ENCODE results near the gene ELOVL7. TPM values are rescaled to one million over a fixed set of nuclear protein-coding genes. Genes with fewer than 3 reads are reported as not detected.

ELOVL7 gene
- total RNA-seq, 1 donor from 2014 or later = 4.4 TPM

GRCh38 chr5:60836131-60836530 lies 7.9 kb downstream of the ELOVL7 start:
- Mint-ChIP-seq H3K36me3 (ENCODE audit: low read depth, unreplicated experiment) (no peaks in the 10 kb centered on the region), H3K4me3 (ENCODE audit: unreplicated experiment) (no peak overlapping the region)
- no peak for DNase-seq (ENCODE audit: low spot score)

GRCh38 chr5:60835554-60835953 lies 8.5 kb downstream of the ELOVL7 start:
- Mint-ChIP-seq H3K4me3 (ENCODE audit: unreplicated experiment) (no peak overlapping the region), H3K27ac (ENCODE audit: unreplicated experiment) (no peak overlapping the region), H3K9me3 (ENCODE audit: unreplicated experiment) (no peaks in the 10 kb centered on the region), H3K36me3 (ENCODE audit: low read depth, unreplicated experiment) (no peaks in the 10 kb centered on the region), H3K27me3 (ENCODE audit: unreplicated experiment) (peaks cover 3% of the 10 kb centered on the region), H3K4me1 (ENCODE audit: unreplicated experiment) (peaks cover 6% of the 10 kb centered on the region)
- TF ChIP-seq CTCF (IDR thresholded peaks at IDR 0.05; ENCODE audit: unreplicated experiment) = no peak
- no peak for DNase-seq (ENCODE audit: low spot score)

More at GRCh38 chr5:60836131-60836530, 7.9 kb downstream of the ELOVL7 start:
- H3K27ac Mint-ChIP-seq (ENCODE audit: unreplicated experiment) = no peak overlapping the region
- no peak for TF ChIP-seq CTCF (IDR thresholded peaks at IDR 0.05; ENCODE audit: unreplicated experiment)
- H3K9me3 Mint-ChIP-seq (ENCODE audit: unreplicated experiment) = no peaks in the 10 kb centered on the region
- H3K4me1 Mint-ChIP-seq (ENCODE audit: unreplicated experiment) = peaks cover 6% of the 10 kb centered on the region
- peaks cover 3% of the 10 kb centered on the region for H3K27me3 Mint-ChIP-seq (ENCODE audit: unreplicated experiment)

- Mint-ChIP-seq H3K36me3 (ENCODE audit: low read depth, unreplicated experiment) (no peaks in the 10 kb centered on the region), H3K4me3 (ENCODE audit: unreplicated experiment) (no peak overlapping the region), H3K27ac (ENCODE audit: unreplicated experiment) (no peak overlapping the region), H3K4me1 (ENCODE audit: unreplicated experiment) (peaks cover 6% of the 10 kb centered on the region), H3K9me3 (ENCODE audit: unreplicated experiment) (no peaks in the 10 kb centered on the region), H3K27me3 (ENCODE audit: unreplicated experiment) (no peaks in the 10 kb centered on the region)
- no peak for DNase-seq (ENCODE audit: low spot score)
- TF ChIP-seq CTCF (IDR thresholded peaks at IDR 0.05; ENCODE audit: unreplicated experiment) = no peak
Measured at GRCh38 chr5:60833520-60833919, 10.5 kb downstream of the ELOVL7 start.

GRCh38 chr5:60830581-60831127 lies 13.4 kb downstream of the ELOVL7 start:
- no peak for DNase-seq (ENCODE audit: low spot score)
- H3K36me3 Mint-ChIP-seq (ENCODE audit: low read depth, unreplicated experiment) = no peaks in the 10 kb centered on the region
- H3K4me1 Mint-ChIP-seq (ENCODE audit: unreplicated experiment) = peaks cover 4% of the 10 kb centered on the region
- no peak for TF ChIP-seq CTCF (IDR thresholded peaks at IDR 0.05; ENCODE audit: unreplicated experiment)
- H3K27me3 Mint-ChIP-seq (ENCODE audit: unreplicated experiment) = no peaks in the 10 kb centered on the region
- H3K4me3 Mint-ChIP-seq (ENCODE audit: unreplicated experiment) = no peak overlapping the region
- no peak overlapping the region for H3K27ac Mint-ChIP-seq (ENCODE audit: unreplicated experiment)
- H3K9me3 Mint-ChIP-seq (ENCODE audit: unreplicated experiment) = no peaks in the 10 kb centered on the region

- no peaks in the 10 kb centered on the region for H3K36me3 Mint-ChIP-seq (ENCODE audit: low read depth, unreplicated experiment)
- DNase-seq (ENCODE audit: low spot score) = no peak
- no peak for TF ChIP-seq CTCF (IDR thresholded peaks at IDR 0.05; ENCODE audit: unreplicated experiment)
- H3K9me3 Mint-ChIP-seq (ENCODE audit: unreplicated experiment) = no peaks in the 10 kb centered on the region
- no peaks in the 10 kb centered on the region for H3K27me3 Mint-ChIP-seq (ENCODE audit: unreplicated experiment)
- no peak overlapping the region for H3K4me3 Mint-ChIP-seq (ENCODE audit: unreplicated experiment)
- H3K27ac Mint-ChIP-seq (ENCODE audit: unreplicated experiment) = no peak overlapping the region
- H3K4me1 Mint-ChIP-seq (ENCODE audit: unreplicated experiment) = peaks cover 4% of the 10 kb centered on the region
Measured at GRCh38 chr5:60829490-60830266, 14.4 kb downstream of the ELOVL7 start.

Data from endothelial cell (in vitro differentiated cells).